GM08714 (cell line): Measurements from ENCODE around the gene RNF223.
"Not testable (repeated sequence)": the region's sequence is repeated elsewhere in the genome, so short reads cannot be mapped to it uniquely, and the experiment has no call there.

Experiments used
- H3K4me3 ChIP-seq: fragments of 200-500 bp; sonication (Bioruptor generic); 2 replicates; pipeline ENCODE4 v1.5.1; 2014; ENCODE audit warnings: mild to moderate bottlenecking, low read length, inconsistent platforms
- ZNF274 ChIP-seq: IDR thresholded peaks from 2 replicates; pipeline ENCODE4 v1.6.1; 2012; ENCODE audit warnings: mild to moderate bottlenecking, low read depth, low read length

The RNF223 gene

GRCh38 chr1:1067284-1067859 is 6.7 kb downstream of the RNF223 start:
- no peak for TF ChIP-seq ZNF274
- no peak overlapping the region for H3K4me3 ChIP-seq

- H3K4me3 ChIP-seq: no peak overlapping the region
Measured at GRCh38 chr1:1066403-1067283, 7.5 kb downstream of the RNF223 start.

GRCh38 chr1:1065940-1066304 is 8.2 kb downstream of the RNF223 start:
- not testable (repeated sequence) for H3K4me3 ChIP-seq

More at GRCh38 chr1:1066403-1067283, 7.5 kb downstream of the RNF223 start:
- no peak for TF ChIP-seq ZNF274

- H3K4me3 ChIP-seq: no peak overlapping the region
- no peak for TF ChIP-seq ZNF274
Measured at GRCh38 chr1:1065265-1065939, 8.7 kb downstream of the RNF223 start.

- H3K4me3 ChIP-seq: peak overlapping the region; percentile 27; the same call in 1 of the 2 replicates
- TF ChIP-seq ZNF274: no peak
Measured at GRCh38 chr1:1063945-1064831, 9.9 kb downstream of the RNF223 start.

GRCh38 chr1:1063261-1063944 is 10.7 kb downstream of the RNF223 start:
- no peak for TF ChIP-seq ZNF274
- H3K4me3 ChIP-seq: peak overlapping the region; percentile 6; the same call in 1 of the 2 replicates

GRCh38 chr1:1062348-1063163 is 11.6 kb downstream of the RNF223 start:
- no peak overlapping the region for H3K4me3 ChIP-seq
- no peak for TF ChIP-seq ZNF274

GRCh38 chr1:1061682-1062345 is 12.3 kb downstream of the RNF223 start:
- no peak overlapping the region for H3K4me3 ChIP-seq
- no peak for TF ChIP-seq ZNF274

GRCh38 chr1:1060281-1061000 is 13.7 kb downstream of the RNF223 start:
- H3K4me3 ChIP-seq: no peak overlapping the region

GRCh38 chr1:1059494-1060280 is 14.4 kb downstream of the RNF223 start:
- no peak for TF ChIP-seq ZNF274
- H3K4me3 ChIP-seq: peak overlapping the region; percentile 49; the same call in 1 of the 2 replicates

More at GRCh38 chr1:1060281-1061000, 13.7 kb downstream of the RNF223 start:
- no peak for TF ChIP-seq ZNF274
